ENCODE measurements around the gene RGS7. TPM values are rescaled to one million over a fixed set of nuclear protein-coding genes. Genes with fewer than 3 reads are reported as not detected.

Gene RGS7
- total RNA-seq, 1 experiment from 2014 or later, result 1.5 TPM

GRCh38 chr1:241203817-241204216 is 153.2 kb downstream of the RGS7 start:
- H3K4me3 Mint-ChIP-seq, result no peak overlapping the region
- no peak overlapping the region; a peak in 1 of 7 replicates for H3K27ac Mint-ChIP-seq
- Histone ChIP-seq H3K79me2 (ENCODE audit: insufficient read depth, low read length) (no peaks in the 10 kb centered on the region), H3T11ph (ENCODE audit: low read length) (no peak overlapping the region), H3K27ac (ENCODE audit: insufficient read length, low read depth, low read length) (no peak overlapping the region), H3K14ac (ENCODE audit: insufficient read depth, low read length) (no peak overlapping the region), H3K56ac (ENCODE audit: insufficient read length, low read depth, low read length) (no peak overlapping the region), H2BK5ac (ENCODE audit: insufficient read length, low read length) (no peak overlapping the region), H3K4ac (ENCODE audit: low read depth, low read length) (no peak overlapping the region), H2AFZ (ENCODE audit: low read length) (no peak overlapping the region), H4K91ac (ENCODE audit: insufficient read length, low read depth, low read length) (no peak overlapping the region), H3K4me1 (ENCODE audit: insufficient read depth, low read length) (peaks cover 3% of the 10 kb centered on the region), H3K27me3 (ENCODE audit: insufficient read depth, low read length) (no peaks in the 10 kb centered on the region), H2BK15ac (ENCODE audit: low read depth, low read length) (no peak overlapping the region), H3K4me2 (ENCODE audit: insufficient read depth, insufficient read length, low read length) (no peak overlapping the region), H4K5ac (ENCODE audit: insufficient read length, low read depth, low read length) (no peak overlapping the region), H3K79me1 (ENCODE audit: insufficient read depth, low read depth, low read length, poor library complexity, severe bottlenecking) (no peaks in the 10 kb centered on the region), H2BK12ac (ENCODE audit: insufficient read length, low read depth, low read length) (no peak overlapping the region), H4K8ac (replicated peaks; ENCODE audit: insufficient read length, low read depth, low read length) (no peak overlapping the region), H2AK5ac (ENCODE audit: insufficient read length, low read length) (no peak overlapping the region), H4K20me1 (ENCODE audit: control insufficient read depth, insufficient read depth, insufficient read length) (no peaks in the 10 kb centered on the region), H2BK120ac (ENCODE audit: low read depth, low read length, poor library complexity, severe bottlenecking) (no peak overlapping the region), H3K23me2 (ENCODE audit: insufficient read length, low read depth, low read length, poor library complexity, severe bottlenecking) (no peaks in the 10 kb centered on the region), H3K9ac (ENCODE audit: extremely low read depth, insufficient read length, low read length) (no peak overlapping the region), H3K18ac (ENCODE audit: insufficient read length, low read depth, low read length) (no peak overlapping the region), H3K23ac (ENCODE audit: insufficient read length, low read depth, low read length) (no peak overlapping the region), H2BK20ac (ENCODE audit: low read depth, low read length, poor library complexity, severe bottlenecking) (no peak overlapping the region), H3K9me3 (ENCODE audit: control insufficient read depth, low read depth, low read length) (no peaks in the 10 kb centered on the region)
- peaks cover 0 to 18% (median 0%) of the 10 kb centered on the region in 3 experiments; a peak in 3 of 7 replicates for H3K36me3 Mint-ChIP-seq (ENCODE audit: insufficient read depth in 1 of 3, low read depth in 3 of 3)
- DNase-seq, result no peak
- WGBS (ENCODE audit: extremely low coverage, insufficient read length, low lambda C conversion rate), result no CpG with 5 or more reads among the region's 1 CpG
- H3K9me3 Mint-ChIP-seq, result peaks cover 0 to 3% of the 10 kb centered on the region in 2 experiments; a peak in 2 of 5 replicates
- TF ChIP-seq, protein P1, sequence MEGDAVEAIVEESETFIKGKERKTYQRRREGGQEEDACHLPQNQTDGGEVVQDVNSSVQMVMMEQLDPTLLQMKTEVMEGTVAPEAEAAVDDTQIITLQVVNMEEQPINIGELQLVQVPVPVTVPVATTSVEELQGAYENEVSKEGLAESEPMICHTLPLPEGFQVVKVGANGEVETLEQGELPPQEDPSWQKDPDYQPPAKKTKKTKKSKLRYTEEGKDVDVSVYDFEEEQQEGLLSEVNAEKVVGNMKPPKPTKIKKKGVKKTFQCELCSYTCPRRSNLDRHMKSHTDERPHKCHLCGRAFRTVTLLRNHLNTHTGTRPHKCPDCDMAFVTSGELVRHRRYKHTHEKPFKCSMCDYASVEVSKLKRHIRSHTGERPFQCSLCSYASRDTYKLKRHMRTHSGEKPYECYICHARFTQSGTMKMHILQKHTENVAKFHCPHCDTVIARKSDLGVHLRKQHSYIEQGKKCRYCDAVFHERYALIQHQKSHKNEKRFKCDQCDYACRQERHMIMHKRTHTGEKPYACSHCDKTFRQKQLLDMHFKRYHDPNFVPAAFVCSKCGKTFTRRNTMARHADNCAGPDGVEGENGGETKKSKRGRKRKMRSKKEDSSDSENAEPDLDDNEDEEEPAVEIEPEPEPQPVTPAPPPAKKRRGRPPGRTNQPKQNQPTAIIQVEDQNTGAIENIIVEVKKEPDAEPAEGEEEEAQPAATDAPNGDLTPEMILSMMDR (conservative IDR thresholded peaks at IDR 0.05), result no peak
- H3K4me1 Mint-ChIP-seq, result peaks cover 26 to 30% of the 10 kb centered on the region in 2 experiments
- H3K27me3 Mint-ChIP-seq (ENCODE audit: low read depth), result no peaks in the 10 kb centered on the region
